Lower lobe of right lung (tissue), 2 donors: ENCODE results near the gene CCDC57. TPM values are rescaled to one million over a fixed set of nuclear protein-coding genes. Genes with fewer than 3 reads are reported as not detected.

Experiments
- ATAC-seq, 2 donors: fragments of 200-7000 bp; cut with Tn5 transposase; one replicate each; pipeline ENCODE4 v1.9.1; 2020 to 2022; ENCODE audit warnings: mild to moderate bottlenecking in 2 of 2, moderate library complexity in 2 of 2
- DNase-seq: peaks from one replicate; pipeline ENCODE4 v3.0.0-alpha.2; 2020
- H3K27ac ChIP-seq: fragments of 200-600 bp; one replicate; pipeline ENCODE4 v1.8.0; 2022
- H3K27me3 ChIP-seq: fragments of 200-600 bp; one replicate; pipeline ENCODE4 v1.8.0; 2022; ENCODE audit warnings: low read depth
- H3K36me3 ChIP-seq: fragments of 200-600 bp; one replicate; pipeline ENCODE4 v1.8.0; 2022; ENCODE audit warnings: mild to moderate bottlenecking
- H3K4me1 ChIP-seq: fragments of 200-600 bp; one replicate; pipeline ENCODE4 v1.8.0; 2022
- H3K4me3 ChIP-seq: fragments of 200-600 bp; one replicate; pipeline ENCODE4 v1.8.0; 2022; ENCODE audit warnings: mild to moderate bottlenecking
- H3K9me3 ChIP-seq: fragments of 200-600 bp; one replicate; pipeline ENCODE4 v1.8.0; 2022
- intact Hi-C: fragments of 100-400 bp; cut with DNase I; formaldehyde crosslinking; loops from one replicate; pipeline ENCODE4 v1.11.0; 2022
- microRNA-seq: library from miRNA; unstranded; fragments of <30 nt; microRNA quantifications from one replicate; pipeline ENCODE4 v1.2.0, GENCODE V29; 2020; ENCODE audit warnings: borderline number of aligned reads
- total RNA-seq: library from RNA; stranded (reverse); fragmentation: NEBNext Ultra II Directional; extraction: Animal tissue kit (Norgen Biotek cat#: 25700); gene quantifications from one replicate; pipeline ENCODE4 v1.2.1, GENCODE V29; 2021
- TF ChIP-seq, protein P1 (sequence below): fragments of 200-600 bp; IDR thresholded peaks from one replicate; pipeline ENCODE4 v1.8.0; 2022; ENCODE audit warnings: antibody characterized with exemption, mild to moderate bottlenecking
- donor health status: DM: no; HTN: yes; CAD: no; lungs with severe emphysema.

Gene CCDC57
- total RNA-seq, 1 donor from 2014 or later = 63.4 TPM

DNA sequence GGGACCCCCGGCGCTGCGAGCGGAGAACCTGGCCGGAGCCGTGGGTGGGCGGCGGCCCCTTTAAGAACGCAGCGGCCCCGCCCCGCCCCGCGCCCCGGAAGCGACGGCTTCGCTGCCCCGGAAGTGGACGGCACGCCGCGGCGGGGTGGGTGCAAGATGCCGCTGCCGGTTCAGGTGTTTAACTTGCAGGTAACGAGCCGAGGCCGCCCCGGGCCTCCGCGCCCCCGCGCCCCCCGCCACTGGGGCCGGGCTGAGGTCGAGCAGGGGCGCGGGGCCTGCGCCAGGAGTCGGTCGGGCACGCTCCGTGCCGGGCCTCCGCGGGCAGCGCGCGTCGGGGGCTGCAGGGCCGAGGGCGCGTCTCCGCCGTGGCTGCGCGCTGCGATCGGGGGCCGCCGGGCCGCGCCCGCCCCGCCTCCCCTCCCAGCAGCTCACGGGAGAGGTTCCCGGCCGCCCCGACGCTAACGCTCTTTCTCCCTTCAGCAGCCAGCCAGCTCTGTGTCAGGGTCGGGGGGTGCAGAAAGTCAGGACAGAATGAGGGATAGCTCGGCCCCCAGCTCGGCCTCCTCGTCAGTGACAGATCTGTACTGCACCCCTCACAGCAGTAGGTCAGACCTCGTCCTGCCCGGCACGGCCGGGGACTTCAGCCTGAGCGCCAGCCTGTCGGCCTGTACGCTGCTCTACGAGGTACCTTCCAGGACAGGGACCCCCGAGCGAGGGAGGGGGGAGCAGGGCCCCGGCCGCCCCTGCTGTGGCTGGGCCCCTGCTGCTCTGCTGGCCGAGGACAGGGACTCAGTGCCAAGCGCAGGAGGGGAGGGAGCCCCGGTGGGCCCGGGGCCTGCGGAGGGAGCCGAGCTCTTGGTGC, 160.6 kb downstream of the CCDC57 start, which contains the start of the genes GPS1 and RFNG:
GPS1 (plus strand) TSS at position 123 of the 862 bp plus-strand sequence; CDS start at position 157, 34 bp downstream.
RFNG (minus strand) TSS at position 36 of the 862 bp plus-strand sequence. CDS start 45 bp downstream, outside the sequence.
- Histone ChIP-seq H3K27ac (peak within 1 kb of the TSS; percentile 74), H3K4me1 (peaks cover 37% of the 10 kb centered on the region), H3K27me3 (no peaks in the 10 kb centered on the region), H3K4me3 (peak within 1 kb of the TSS; percentile 86), H3K36me3 (peaks cover 66% of the 10 kb centered on the region), H3K9me3 (no peaks in the 10 kb centered on the region)
- TF ChIP-seq, protein P1, sequence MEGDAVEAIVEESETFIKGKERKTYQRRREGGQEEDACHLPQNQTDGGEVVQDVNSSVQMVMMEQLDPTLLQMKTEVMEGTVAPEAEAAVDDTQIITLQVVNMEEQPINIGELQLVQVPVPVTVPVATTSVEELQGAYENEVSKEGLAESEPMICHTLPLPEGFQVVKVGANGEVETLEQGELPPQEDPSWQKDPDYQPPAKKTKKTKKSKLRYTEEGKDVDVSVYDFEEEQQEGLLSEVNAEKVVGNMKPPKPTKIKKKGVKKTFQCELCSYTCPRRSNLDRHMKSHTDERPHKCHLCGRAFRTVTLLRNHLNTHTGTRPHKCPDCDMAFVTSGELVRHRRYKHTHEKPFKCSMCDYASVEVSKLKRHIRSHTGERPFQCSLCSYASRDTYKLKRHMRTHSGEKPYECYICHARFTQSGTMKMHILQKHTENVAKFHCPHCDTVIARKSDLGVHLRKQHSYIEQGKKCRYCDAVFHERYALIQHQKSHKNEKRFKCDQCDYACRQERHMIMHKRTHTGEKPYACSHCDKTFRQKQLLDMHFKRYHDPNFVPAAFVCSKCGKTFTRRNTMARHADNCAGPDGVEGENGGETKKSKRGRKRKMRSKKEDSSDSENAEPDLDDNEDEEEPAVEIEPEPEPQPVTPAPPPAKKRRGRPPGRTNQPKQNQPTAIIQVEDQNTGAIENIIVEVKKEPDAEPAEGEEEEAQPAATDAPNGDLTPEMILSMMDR = no peak
- intact Hi-C loops = no loop called here
- DNase-seq (peak; percentile 88), ATAC-seq (peak; percentile 71 to 79)

Small RNAs within 50 kb of the gene (microRNA-seq; reads per million reads assigned to microRNA genes)
- not detected for gene MIR6787

Other genes starting within 250 kb of the CCDC57 start
- gene ASPSCR1, start 235.2 kb downstream of the CCDC57 start, total RNA-seq = 45.3 TPM
- gene CENPX, start 190.0 kb downstream of the CCDC57 start, total RNA-seq = 43.8 TPM
- gene LRRC45, start 189.5 kb downstream of the CCDC57 start, total RNA-seq = 17.3 TPM
- gene RAC3, start 181.2 kb downstream of the CCDC57 start, total RNA-seq = 2.8 TPM
- 133 TPM for gene DCXR, start 175.1 kb downstream of the CCDC57 start, total RNA-seq
- 35.1 TPM for gene RFNG, start 161.0 kb downstream of the CCDC57 start, total RNA-seq
- 71.5 TPM for gene GPS1, start 160.9 kb downstream of the CCDC57 start, total RNA-seq
- gene DUS1L, start 147.0 kb downstream of the CCDC57 start, total RNA-seq = 85.1 TPM
- gene FASN, start 114.6 kb downstream of the CCDC57 start, total RNA-seq = 302 TPM
- gene SLC16A3, start 16.2 kb upstream of the CCDC57 start, total RNA-seq = 81.9 TPM
- gene CSNK1D, start 60.9 kb upstream of the CCDC57 start, total RNA-seq = 146 TPM
- gene CD7, start 104.8 kb upstream of the CCDC57 start, total RNA-seq = 7.1 TPM
- 44.5 TPM for gene SECTM1, start 120.9 kb upstream of the CCDC57 start, total RNA-seq
- not detected for gene TEX19, start 146.4 kb upstream of the CCDC57 start, total RNA-seq
- gene UTS2R, start 158.9 kb upstream of the CCDC57 start, total RNA-seq = not detected
- 60.2 TPM for gene HEXD, start 205.5 kb upstream of the CCDC57 start, total RNA-seq
- gene OGFOD3, start 205.7 kb upstream of the CCDC57 start, total RNA-seq = 27.1 TPM
- gene CYBC1, start 237.9 kb upstream of the CCDC57 start, total RNA-seq = 132 TPM
- gene NARF, start 245.9 kb upstream of the CCDC57 start, total RNA-seq = 54.9 TPM